GM19239 (cell line): ENCODE measurements around the gene SKOR1.

Experiments used
- DNase-seq: peaks from one replicate; pipeline ENCODE4 v3.0.0; 2011; ENCODE audit warnings: low spot score; ENCODE audit not compliant: insufficient read length
- FAIRE-seq: peaks from 2 replicates; lab custom pipeline; 2011; peaks lifted over from hg19 to GRCh38; lab: Jason Lieb, UNC

Gene SKOR1

DNA sequence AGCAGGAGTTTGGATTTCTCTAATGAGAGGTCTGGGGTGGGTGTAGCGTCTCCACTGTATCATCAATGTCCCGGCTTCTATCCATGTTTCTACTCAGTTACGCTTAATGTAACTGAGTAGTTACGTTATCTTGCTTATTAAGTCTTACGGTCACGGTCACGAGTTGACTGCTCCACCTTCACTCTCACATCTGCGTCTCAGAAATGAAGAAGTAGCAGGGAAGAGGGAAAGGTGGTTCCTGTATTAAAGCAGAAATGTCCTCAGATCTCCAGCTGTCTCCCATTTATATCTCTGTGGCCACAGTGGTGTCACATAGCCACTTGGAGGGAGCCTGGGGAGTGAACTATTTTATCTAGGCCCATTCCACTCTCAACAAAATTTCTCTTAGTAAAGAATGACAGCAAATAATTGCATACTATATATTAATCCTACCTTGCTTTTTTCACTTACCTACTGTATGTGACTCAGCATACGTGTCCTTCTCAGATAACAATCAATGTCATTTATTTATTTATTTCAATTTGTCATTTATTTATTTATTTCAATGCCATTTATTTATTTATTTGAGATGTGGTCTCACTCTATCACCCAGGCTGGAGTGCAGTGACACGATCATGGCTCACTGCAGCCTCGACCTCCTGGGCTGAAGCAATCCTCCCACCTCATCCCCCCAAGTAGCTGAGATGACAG is 54.3 kb downstream of the SKOR1 start:
- no peak for FAIRE-seq
- DNase-seq = no peak

DNA sequence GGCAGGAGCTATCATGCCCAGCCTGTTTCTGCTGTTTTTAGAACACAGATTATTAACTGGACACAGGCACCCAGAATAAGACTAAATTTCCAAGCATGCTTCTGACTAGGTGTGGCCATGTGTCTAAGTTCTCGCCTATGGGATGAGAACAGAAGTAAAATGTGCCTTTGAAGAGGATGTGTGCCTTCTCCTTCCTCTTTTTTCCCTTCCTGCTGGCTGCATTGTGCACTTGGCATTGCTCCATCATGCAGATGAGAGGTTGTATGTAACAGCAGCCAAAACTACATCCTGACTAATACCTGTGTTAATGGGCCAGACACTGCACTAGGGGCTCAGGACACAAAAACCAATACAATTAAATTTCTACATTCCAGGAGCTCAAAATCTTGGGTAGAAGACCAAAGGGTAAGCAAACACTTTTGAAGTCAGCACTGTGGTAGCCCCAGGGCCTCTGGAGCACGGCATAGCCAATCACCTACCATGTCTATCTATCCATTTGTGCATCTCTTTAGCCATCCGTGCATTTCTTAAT is 55.4 kb downstream of the SKOR1 start:
- DNase-seq (no peak), FAIRE-seq (no peak)

DNA sequence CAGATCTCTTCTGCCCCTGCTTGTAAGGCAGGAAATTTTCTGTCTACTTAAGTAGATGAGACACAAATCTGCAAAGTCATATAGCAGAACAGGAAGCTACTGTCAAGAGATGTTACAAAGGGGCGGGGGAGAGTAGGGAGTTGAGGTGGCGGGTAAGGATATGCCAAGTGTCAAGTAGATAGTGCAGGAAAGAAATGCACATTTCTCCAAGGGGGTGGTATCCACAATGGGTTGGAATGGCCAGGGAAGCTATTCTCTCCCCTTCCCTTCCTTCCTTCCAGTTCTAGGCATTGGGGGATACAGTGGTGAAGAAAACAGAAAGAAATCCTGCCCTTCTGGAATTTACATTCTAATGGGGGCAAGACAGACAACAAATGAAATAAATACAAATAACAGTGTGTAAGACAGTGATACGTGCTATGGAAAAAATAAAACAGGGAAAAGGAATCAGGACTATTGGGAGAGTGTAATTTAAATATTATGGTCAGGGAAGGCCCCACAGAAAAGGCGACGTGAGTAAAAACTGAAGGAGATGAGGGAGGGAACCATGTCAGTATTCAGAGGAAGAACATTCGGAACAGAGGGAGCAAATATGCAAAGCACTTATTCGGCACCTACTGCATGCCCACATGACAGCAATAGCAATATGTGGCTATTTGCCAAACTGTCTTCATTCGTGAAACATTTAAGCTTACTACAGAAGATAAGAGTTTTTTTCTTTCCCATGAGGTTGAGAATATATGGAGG is 57.4 kb downstream of the SKOR1 start:
- DNase-seq = no peak
- no peak for FAIRE-seq

DNA sequence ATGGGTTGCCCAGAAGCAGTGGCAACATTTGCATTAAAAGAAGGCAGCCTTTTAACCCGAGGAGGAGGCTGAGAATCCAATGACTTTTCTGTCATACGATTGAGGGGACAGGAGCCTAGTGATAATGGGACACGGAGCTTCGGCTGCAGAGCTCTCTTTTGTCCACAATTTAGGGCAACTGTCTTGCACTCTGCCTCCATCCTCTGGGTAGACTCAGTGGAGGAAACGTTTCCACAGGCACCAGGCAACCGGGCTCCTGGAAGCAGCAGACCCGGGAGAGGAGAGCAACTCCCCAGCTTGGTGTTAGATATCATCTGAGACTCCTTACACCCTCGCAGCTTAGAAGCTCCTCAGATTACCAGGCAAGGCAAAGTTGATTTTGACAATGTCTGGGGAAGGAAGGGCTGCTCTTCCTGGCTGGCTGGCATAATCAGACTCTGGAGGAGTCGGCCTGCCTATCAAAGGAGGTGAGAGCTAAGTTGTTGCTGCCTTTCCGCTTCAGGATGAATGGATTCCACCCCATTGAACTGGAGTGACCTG is 58.0 kb downstream of the SKOR1 start:
- FAIRE-seq (no peak), DNase-seq (no peak)

DNA sequence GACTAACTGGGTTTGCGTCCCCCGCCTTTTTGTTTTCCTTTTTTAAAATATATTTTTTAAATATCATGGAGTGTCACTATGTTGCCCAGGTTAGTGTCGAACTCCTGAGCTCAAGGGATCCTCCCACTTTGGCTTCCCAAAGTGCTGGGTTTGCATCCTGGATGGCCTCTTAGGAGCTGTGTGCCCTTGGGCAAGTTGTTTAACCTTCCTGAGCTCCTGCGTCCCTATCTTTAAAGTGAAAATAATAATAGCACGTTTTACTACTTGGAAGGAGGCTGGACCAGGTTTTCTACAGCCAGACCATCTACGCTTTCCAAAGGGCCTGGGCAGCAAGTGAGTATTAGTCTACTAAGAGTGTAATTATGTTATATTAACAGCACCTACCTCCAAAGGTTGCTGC is 58.7 kb downstream of the SKOR1 start:
- FAIRE-seq = no peak

More for the DNA sequence above, 58.7 kb downstream of the SKOR1 start:
- DNase-seq = no peak
